PFSK-1 (cell line): ENCODE data around the gene DTYMK.

ENCODE experiments used
- FOXP2 ChIP-seq: optimal IDR thresholded peaks from 2 replicates; pipeline ENCODE3; 2011; ENCODE audit warnings: borderline replicate concordance, control low read depth, inconsistent platforms; ENCODE audit not compliant: insufficient read depth; ENCODE audit errors: extremely low read length, extremely low read depth
- POLR2AphosphoS5 ChIP-seq: IDR thresholded peaks from 2 replicates; pipeline ENCODE4 v1.6.1; 2012; ENCODE audit warnings: low read depth, mild to moderate bottlenecking, control low read depth, low read length, moderate library complexity
- TAF1 ChIP-seq: IDR thresholded peaks from 2 replicates; pipeline ENCODE4 v1.6.1; 2012; ENCODE audit warnings: low read length, control low read depth, borderline replicate concordance; ENCODE audit not compliant: insufficient read depth
- TF ChIP-seq, protein P1 (sequence below), 2 experiments: IDR thresholded peaks; 2 replicates each; pipeline versions ENCODE4 v1.6.1 to v1.8.0; 2011 to 2012; ENCODE audit warnings: low read depth in 2 of 2, low read length in 2 of 2, control low read depth in 1 of 2, inconsistent platforms in 1 of 2, mild to moderate bottlenecking in 1 of 2, moderate library complexity in 1 of 2; ENCODE audit not compliant: insufficient read depth in 1 of 2

DNA sequence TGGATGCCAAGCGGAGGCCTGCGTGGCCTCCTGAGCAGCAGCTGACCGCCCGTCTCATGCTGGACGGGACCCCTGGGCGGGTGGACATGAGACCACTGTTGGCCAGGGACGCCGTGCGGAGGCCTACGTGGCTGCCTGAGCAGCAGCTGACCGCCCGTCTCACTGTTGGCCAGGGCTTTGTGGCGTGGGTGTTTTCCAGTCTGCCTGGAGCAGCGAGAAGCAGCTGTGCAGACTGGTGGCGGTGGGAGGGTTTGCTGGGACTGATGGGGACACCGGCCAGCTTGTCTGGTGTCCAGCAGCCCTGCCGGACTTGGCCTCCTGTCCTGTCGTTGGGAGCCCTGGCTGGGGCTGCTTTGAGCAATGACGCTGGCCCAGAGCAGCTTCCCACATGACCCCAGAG is 42.0 kb upstream of the DTYMK start:
- TF ChIP-seq FOXP2 (no peak), POLR2AphosphoS5 (no peak), TAF1 (no peak)
- TF ChIP-seq, protein P1, sequence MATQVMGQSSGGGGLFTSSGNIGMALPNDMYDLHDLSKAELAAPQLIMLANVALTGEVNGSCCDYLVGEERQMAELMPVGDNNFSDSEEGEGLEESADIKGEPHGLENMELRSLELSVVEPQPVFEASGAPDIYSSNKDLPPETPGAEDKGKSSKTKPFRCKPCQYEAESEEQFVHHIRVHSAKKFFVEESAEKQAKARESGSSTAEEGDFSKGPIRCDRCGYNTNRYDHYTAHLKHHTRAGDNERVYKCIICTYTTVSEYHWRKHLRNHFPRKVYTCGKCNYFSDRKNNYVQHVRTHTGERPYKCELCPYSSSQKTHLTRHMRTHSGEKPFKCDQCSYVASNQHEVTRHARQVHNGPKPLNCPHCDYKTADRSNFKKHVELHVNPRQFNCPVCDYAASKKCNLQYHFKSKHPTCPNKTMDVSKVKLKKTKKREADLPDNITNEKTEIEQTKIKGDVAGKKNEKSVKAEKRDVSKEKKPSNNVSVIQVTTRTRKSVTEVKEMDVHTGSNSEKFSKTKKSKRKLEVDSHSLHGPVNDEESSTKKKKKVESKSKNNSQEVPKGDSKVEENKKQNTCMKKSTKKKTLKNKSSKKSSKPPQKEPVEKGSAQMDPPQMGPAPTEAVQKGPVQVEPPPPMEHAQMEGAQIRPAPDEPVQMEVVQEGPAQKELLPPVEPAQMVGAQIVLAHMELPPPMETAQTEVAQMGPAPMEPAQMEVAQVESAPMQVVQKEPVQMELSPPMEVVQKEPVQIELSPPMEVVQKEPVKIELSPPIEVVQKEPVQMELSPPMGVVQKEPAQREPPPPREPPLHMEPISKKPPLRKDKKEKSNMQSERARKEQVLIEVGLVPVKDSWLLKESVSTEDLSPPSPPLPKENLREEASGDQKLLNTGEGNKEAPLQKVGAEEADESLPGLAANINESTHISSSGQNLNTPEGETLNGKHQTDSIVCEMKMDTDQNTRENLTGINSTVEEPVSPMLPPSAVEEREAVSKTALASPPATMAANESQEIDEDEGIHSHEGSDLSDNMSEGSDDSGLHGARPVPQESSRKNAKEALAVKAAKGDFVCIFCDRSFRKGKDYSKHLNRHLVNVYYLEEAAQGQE (IDR thresholded peaks at IDR 0.05; ENCODE audit: insufficient read depth in 1 of 2, low read depth in 2 of 2, low read length in 2 of 2), result no peak
